Adrenal gland (tissue), 12 donors: ENCODE results near the gene FBLIM1. TPM values are rescaled to one million over a fixed set of nuclear protein-coding genes. Genes with fewer than 3 reads are reported as not detected.

ENCODE experiments used
- DNase-seq, 7 donors: peaks; one replicate each; pipeline ENCODE4 v3.0.0-alpha.2; 2019 to 2020
- H3K27ac ChIP-seq, 5 donors: fragments of 200-600 bp; sonication (generic) in 4 of 5; 1 replicate in 3 of 5; 2 replicates in 2 of 5; pipeline versions ENCODE4 v1.5.1 to v1.8.0; 2016 to 2020; ENCODE audit warnings: mild to moderate bottlenecking in 1 of 5
- H3K27me3 ChIP-seq: fragments of 200-600 bp; 2 replicates; pipeline ENCODE4 v1.8.0; 2021
- H3K36me3 ChIP-seq, 2 donors: fragments of 200-600 bp; replicated peaks in 1 of 2; 1 replicate in 1 of 2; 2 replicates in 1 of 2; pipeline versions ENCODE4 v1.5.1 to v1.8.0; 2018 to 2022
- H3K4me1 ChIP-seq, 2 donors: fragments of 200-600 bp; replicated peaks in 1 of 2; 1 replicate in 1 of 2; 2 replicates in 1 of 2; pipeline versions ENCODE4 v1.5.1 to v1.8.0; 2018 to 2021
- H3K4me3 ChIP-seq, 4 donors: fragments of 200-600 bp; sonication (generic) in 3 of 4; one replicate each; pipeline ENCODE4 v1.5.1; 2016 to 2018
- H3K9me3 ChIP-seq, 3 donors: fragments of 200-600 bp; sonication (generic) in 1 of 3; replicated peaks in 1 of 3; 1 replicate in 2 of 3; 2 replicates in 1 of 3; pipeline versions ENCODE4 v1.5.1 to v1.8.0; 2016 to 2021
- CTCF ChIP-seq, 6 experiments: fragments of 450-650 bp in 4 of 6; fragments of 200-600 bp in 2 of 6; sonication (generic) in 1 of 6; IDR thresholded peaks; 1 replicate in 5 of 6; 2 replicates in 1 of 6; pipeline versions ENCODE4 v1.5.1 to v1.8.0; 2016 to 2021; ENCODE audit warnings: antibody characterized with exemption in 6 of 6, mild to moderate bottlenecking in 2 of 6, moderate library complexity in 1 of 6
- POLR2A ChIP-seq, 2 donors: fragments of 450-650 bp; IDR thresholded peaks; one replicate each; pipeline ENCODE4 v1.6.1; 2017; ENCODE audit warnings: antibody characterized with exemption in 2 of 2, mild to moderate bottlenecking in 2 of 2, moderate library complexity in 1 of 2
- WGBS, 4 donors: extraction: QIAGEN DNeasy Blood & Tissue Kit in 2 of 4; methylation state at CpG; one replicate each; pipeline versions ENCODE4 v1.1.5 to v1.1.7; 2013 to 2017; 5-methylcytosine and 5-hydroxymethylcytosine counted together
- intact Hi-C, 2 donors: fragments of 100-400 bp; cut with DNase I; formaldehyde crosslinking; loops; one replicate each; pipeline versions ENCODE4 v1.14.1 to v1.15.0; 2022 to 2023
- polyA plus RNA-seq, 3 donors: library from polyadenylated mRNA; stranded (reverse); fragments of 200-250 nt in 2 of 3; fragments of 350-450 nt in 1 of 3; fragmentation: Illumina TruSeq in 1 of 3; extraction: RNeasy Lipid Tissue Mini Kit (QIAGEN cat#74804) in 1 of 3; gene quantifications; one replicate each; pipeline ENCODE4 v1.2.3, GENCODE V29; 2013 to 2014
- total RNA-seq, 9 donors: library from RNA; depleted of rRNA in 4 of 9; stranded (reverse); fragments of >200 nt in 4 of 9; fragments of 120-200 nt in 1 of 9; fragmentation: NEBNext Ultra II Directional in 1 of 9; extraction: Animal tissue kit (Norgen Biotek cat#: 25700) in 1 of 9; gene quantifications; one replicate each; pipeline versions ENCODE4 v1.1.0 to v1.2.4, GENCODE V29; 2013 to 2023
- donor health status: healthy with polysubstance abuse.
- donor health status: Bipolar disorder and iron deficiency.
- donor health status: DM: yes; HTN: yes; CAD: no.
- donor health status: DM: no; HTN: no; CAD: no.
- donor health status: DM: no; HTN: no; CAD: no.
- donor health status: DM: yes; HTN: yes; CAD: no.

The FBLIM1 gene
- total and polyA plus RNA-seq, 12 donors: 4.0 to 103 (median 44.4) TPM

DNA sequence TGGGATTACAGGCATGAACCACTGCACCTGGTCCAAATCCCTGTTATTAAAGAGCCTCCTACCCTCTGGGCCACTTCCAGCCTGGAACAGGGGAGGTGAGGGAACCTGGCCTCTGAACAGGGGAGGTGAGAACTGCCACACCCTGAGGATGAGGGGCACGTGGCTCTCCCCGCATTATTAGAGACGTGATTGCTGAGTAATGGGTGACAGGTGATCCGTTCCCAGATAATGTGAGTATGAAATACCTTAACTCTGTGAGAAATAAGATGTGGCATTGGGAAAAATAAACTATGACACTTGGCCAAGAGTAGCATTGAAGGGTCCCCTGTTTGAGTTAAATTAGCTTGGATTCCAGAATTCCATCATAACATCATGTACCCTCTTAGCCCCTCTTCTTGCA, 36.2 kb upstream of the FBLIM1 start:
- Histone ChIP-seq H3K4me1 (peaks cover 0 to 20% of the 10 kb centered on the region in 2 donors), H3K9me3 (no peaks in the 10 kb centered on the region), H3K27ac (no peak overlapping the region), H3K27me3 (no peaks in the 10 kb centered on the region), H3K4me3 (no peak overlapping the region), H3K36me3 (peaks cover 0 to 87% of the 10 kb centered on the region in 2 donors)
- intact Hi-C loops: no loop called here
- WGBS, 4 donors: 86 to 96% (median 91%) methylated on average over 4 of the region's 4 CpGs
- TF ChIP-seq CTCF (IDR thresholded peaks at IDR 0.05) (no peak), POLR2A (IDR thresholded peaks at IDR 0.05) (no peak)
- DNase-seq: no peak

DNA sequence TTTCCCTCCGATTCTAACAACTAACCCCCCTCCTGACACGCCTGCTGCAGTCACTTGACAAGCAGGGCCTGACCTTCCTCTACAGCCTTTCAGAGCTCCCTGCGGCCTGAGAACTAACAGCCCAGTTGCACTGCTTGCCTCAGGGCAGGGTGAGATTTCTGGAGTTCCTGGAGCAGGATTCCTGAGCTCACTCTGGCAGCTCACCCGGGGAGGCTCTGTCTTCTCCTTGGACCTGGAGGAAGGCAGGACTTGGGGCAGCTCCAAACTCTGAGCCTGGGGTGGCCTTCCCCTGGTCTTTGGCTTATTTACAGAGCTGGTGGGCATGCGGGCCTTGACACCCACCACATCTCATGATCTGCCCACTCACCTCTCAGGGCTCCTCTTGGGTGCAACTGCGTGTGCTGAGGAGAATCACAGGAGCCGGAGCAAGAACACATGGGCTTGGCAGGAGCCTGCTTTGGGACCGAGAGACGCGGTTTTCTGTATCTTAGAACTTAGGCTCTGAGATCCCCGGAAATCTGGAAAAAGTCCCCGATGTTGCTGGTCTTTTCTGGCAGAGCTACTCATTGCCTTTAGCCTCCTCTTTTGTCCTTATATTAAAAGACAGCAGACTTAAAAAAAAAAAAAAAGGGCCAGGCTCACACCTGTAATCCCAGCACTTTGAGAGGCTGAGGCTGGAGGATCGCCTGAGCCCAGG, 35.6 kb upstream of the FBLIM1 start:
- intact Hi-C loops: no loop called here
- no peaks in the 10 kb centered on the region for H3K27me3 ChIP-seq
- no peak for DNase-seq
- WGBS, 4 donors: 75 to 88% (median 87%) methylated on average over 10 to 13 of the region's 13 CpGs
- peak overlapping the region in 1 of 5 donors; percentile 31 for H3K27ac ChIP-seq
- no peaks in the 10 kb centered on the region for H3K9me3 ChIP-seq
- H3K4me1 ChIP-seq: peaks cover 0 to 16% of the 10 kb centered on the region in 2 donors
- peaks cover 0 to 87% of the 10 kb centered on the region in 2 donors for H3K36me3 ChIP-seq
- no peak overlapping the region for H3K4me3 ChIP-seq
- no peak for TF ChIP-seq POLR2A (IDR thresholded peaks at IDR 0.05)

- Histone ChIP-seq H3K36me3 (peaks cover 0 to 89% of the 10 kb centered on the region in 2 donors), H3K4me1 (peaks cover 0 to 20% of the 10 kb centered on the region in 2 donors), H3K27ac (peak overlapping the region in 1 of 5 donors; percentile 40), H3K27me3 (no peaks in the 10 kb centered on the region), H3K9me3 (no peaks in the 10 kb centered on the region), H3K4me3 (no peak overlapping the region)
- TF ChIP-seq POLR2A (IDR thresholded peaks at IDR 0.05): no peak
- intact Hi-C loops: no loop called here
- WGBS, 4 donors: 87 to 96% (median 92%) methylated on average over 14 to 20 of the region's 20 CpGs
- DNase-seq: no peak
These were observed 34.9 kb upstream of the FBLIM1 start for GRCh38 chr1:15723631-15724246.

DNA sequence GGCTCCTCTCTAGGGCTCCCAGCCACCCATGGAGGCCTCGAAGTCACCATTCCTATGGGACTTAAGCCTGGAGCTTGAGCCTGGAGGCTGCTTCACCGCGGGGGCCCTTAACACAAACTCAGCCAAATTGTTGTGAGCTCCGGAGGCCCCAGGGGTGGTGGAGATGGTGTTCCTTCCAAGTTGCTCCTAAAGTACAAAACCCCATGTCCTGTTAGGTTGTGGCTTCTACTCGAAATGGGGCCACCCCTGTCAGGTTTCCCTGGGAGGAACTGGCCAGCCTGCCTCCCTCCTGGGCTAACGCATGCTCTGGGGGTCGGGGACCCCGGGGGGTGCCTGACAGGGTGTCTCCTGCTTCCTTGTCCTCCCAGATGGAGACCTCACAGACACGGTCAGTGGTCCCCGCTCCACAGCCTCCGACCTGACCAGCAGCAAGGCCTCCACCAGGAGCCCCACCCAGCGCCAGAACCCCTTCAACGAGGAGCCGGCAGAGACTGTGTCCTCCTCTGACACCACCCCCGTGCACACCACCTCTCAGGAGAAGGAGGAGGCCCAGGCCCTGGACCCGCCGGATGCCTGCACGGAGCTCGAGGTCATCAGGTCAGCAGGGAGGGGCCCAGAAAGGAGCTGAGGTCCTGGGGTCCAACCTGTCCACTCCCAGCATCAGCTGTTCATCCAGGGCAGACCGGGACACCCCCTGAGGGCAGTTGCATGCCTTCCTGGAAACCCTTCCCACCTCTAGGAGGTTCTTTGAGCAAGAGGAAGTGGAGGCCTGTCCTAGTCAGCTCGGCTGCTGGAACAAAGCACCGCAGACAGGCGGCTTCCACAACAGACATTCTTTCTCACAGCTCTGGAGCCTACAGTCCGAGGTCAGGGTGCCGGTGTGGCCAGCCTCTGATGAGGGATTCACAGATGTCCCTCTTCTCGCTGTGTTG, 33.4 kb upstream of the FBLIM1 start:
- Histone ChIP-seq H3K27ac (peak overlapping the region in 1 of 5 donors; percentile 60), H3K4me3 (no peak overlapping the region), H3K36me3 (peaks cover 0 to 87% of the 10 kb centered on the region in 2 donors), H3K4me1 (peaks cover 0 to 25% of the 10 kb centered on the region in 2 donors), H3K27me3 (no peaks in the 10 kb centered on the region), H3K9me3 (no peaks in the 10 kb centered on the region)
- intact Hi-C loops: no loop called here
- TF ChIP-seq POLR2A (IDR thresholded peaks at IDR 0.05): no peak
- no peak for TF ChIP-seq CTCF (IDR thresholded peaks at IDR 0.05)
- 74 to 82% (median 79%) methylated on average over 7 to 26 of the region's 26 CpGs for WGBS, 4 donors
- DNase-seq: no peak

DNA sequence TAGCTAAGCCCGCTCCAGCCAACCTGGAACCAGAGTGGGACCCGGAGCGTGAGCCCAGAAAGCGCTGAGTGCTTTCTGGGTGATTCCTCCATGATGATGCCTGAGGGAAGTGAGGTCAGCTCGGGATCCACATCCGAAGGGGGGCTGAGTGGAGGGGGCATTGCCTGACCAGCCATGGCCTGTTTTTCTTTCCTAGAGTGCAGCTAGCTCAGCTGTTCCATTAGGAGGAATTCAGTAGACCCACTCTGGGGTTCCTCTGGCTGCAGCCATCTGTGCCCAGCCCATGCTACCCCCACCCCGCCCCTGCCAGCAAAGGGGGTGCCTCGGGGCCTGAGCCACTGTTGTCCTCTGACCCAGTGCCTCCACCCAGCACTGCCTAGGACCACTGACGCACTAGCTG, 32.1 kb upstream of the FBLIM1 start:
- Histone ChIP-seq H3K27me3 (no peaks in the 10 kb centered on the region), H3K9me3 (no peaks in the 10 kb centered on the region), H3K4me1 (peaks cover 0 to 25% of the 10 kb centered on the region in 2 donors), H3K36me3 (peaks cover 0 to 87% of the 10 kb centered on the region in 2 donors), H3K4me3 (no peak overlapping the region), H3K27ac (peak overlapping the region in 1 of 5 donors; percentile 60)
- intact Hi-C loops: no loop called here
- DNase-seq: no peak
- no peak for TF ChIP-seq POLR2A (IDR thresholded peaks at IDR 0.05)
- no peak for TF ChIP-seq CTCF (IDR thresholded peaks at IDR 0.05)
- WGBS, 4 donors: 81 to 88% (median 87%) methylated on average over 7 to 9 of the region's 9 CpGs; no CpG with 5 or more reads in 1 of the 4 donors
